OCI-LY7 (cell line): ENCODE data around the gene WDR91. TPM values are rescaled to one million over a fixed set of nuclear protein-coding genes. Genes with fewer than 3 reads are reported as not detected.

Source experiments
- BruUV-seq: library from RNA; stranded (reverse); fragments of 400-500 nt; replicated peaks from 2 replicates; lab custom pipeline; 2021; lab: Mats Ljungman, UMichigan
- CTCF ChIA-PET: fragments of 300-600 bp; sonication (Branson Sonifier 250); formaldehyde crosslinking; loops from one replicate; lab custom pipeline; 2022; ENCODE audit warnings: antibody characterized with exemption; ENCODE audit not compliant: unreplicated experiment; lab: Charles Lee
- POLR2A ChIA-PET: fragments of 300-600 bp; sonication (Branson Sonifier 250); formaldehyde crosslinking; loops from one replicate; lab custom pipeline; 2022; ENCODE audit warnings: antibody characterized with exemption; lab: Charles Lee
- DNase-seq: peaks from one replicate; pipeline ENCODE4 v3.0.0-alpha.2; 2015; ENCODE audit warnings: low spot score
- H2AFZ ChIP-seq: fragments of 200-600 bp; sonication (generic), shearing (Covaris generic); 2 replicates; pipeline ENCODE4 v1.6.1; 2014; ENCODE audit warnings: mild to moderate bottlenecking, antibody characterized with exemption, low read length, moderate library complexity
- H3K27ac ChIP-seq: fragments of 200-600 bp; sonication (generic); 2 replicates; pipeline ENCODE4 v1.5.1; 2014; ENCODE audit warnings: mixed run types, low read depth, mild to moderate bottlenecking, moderate library complexity, low read length, inconsistent platforms; ENCODE audit not compliant: poor library complexity, severe bottlenecking
- H3K36me3 ChIP-seq: fragments of 200-600 bp; sonication (generic); 2 replicates; pipeline ENCODE4 v1.6.1; 2014; ENCODE audit warnings: mild to moderate bottlenecking, antibody characterized with exemption, low read length, moderate library complexity, mixed read lengths; ENCODE audit not compliant: insufficient read depth
- H3K4me1 ChIP-seq: fragments of 200-600 bp; sonication (generic); 2 replicates; pipeline ENCODE4 v1.5.1; 2014; ENCODE audit warnings: mild to moderate bottlenecking, low read length; ENCODE audit not compliant: insufficient read depth, poor library complexity, severe bottlenecking
- H3K4me2 ChIP-seq: fragments of 200-600 bp; sonication (generic); 2 replicates; pipeline ENCODE4 v1.6.1; 2014; ENCODE audit warnings: mild to moderate bottlenecking, low read length
- H3K4me3 ChIP-seq: fragments of 200-600 bp; sonication (generic); 2 replicates; pipeline ENCODE4 v1.5.1; 2014; ENCODE audit warnings: mild to moderate bottlenecking, low read depth, low read length; ENCODE audit not compliant: poor library complexity, severe bottlenecking
- H3K79me2 ChIP-seq: fragments of 200-600 bp; sonication (generic); 2 replicates; pipeline ENCODE4 v1.6.1; 2016; ENCODE audit warnings: low read depth, mild to moderate bottlenecking, low read length, moderate library complexity, mixed read lengths; ENCODE audit not compliant: insufficient read depth
- H3K9me2 ChIP-seq: fragments of 200-600 bp; sonication (generic); 2 replicates; pipeline ENCODE4 v1.6.1; 2016; ENCODE audit warnings: mild to moderate bottlenecking, low read length, mixed read lengths; ENCODE audit not compliant: insufficient read depth
- H3K9me3 ChIP-seq: fragments of 200-600 bp; sonication (generic); 2 replicates; pipeline ENCODE4 v1.6.1; 2014; ENCODE audit warnings: mild to moderate bottlenecking, mixed run types, low read length, mixed read lengths
- H4K20me1 ChIP-seq: fragments of 200-600 bp; sonication (generic); 2 replicates; pipeline ENCODE4 v1.6.1; 2014; ENCODE audit warnings: mild to moderate bottlenecking, antibody characterized with exemption, low read length, moderate library complexity, mixed read lengths; ENCODE audit not compliant: insufficient read depth
- CTCF ChIP-seq: fragments of 200-600 bp; sonication (generic); conservative IDR thresholded peaks from 2 replicates; pipeline ENCODE4 v1.5.1; 2014; ENCODE audit warnings: mild to moderate bottlenecking, antibody characterized with exemption, low read length, moderate library complexity, mixed read lengths
- EZH2phosphoT487 ChIP-seq: fragments of 200-600 bp; sonication (generic); IDR thresholded peaks from 2 replicates; pipeline ENCODE4 v1.6.1; 2018; ENCODE audit warnings: low read depth, borderline replicate concordance, mild to moderate bottlenecking, mixed run types, antibody characterized with exemption, low read length, moderate library complexity, mixed read lengths
- intact Hi-C: fragments of 100-400 bp; cut with micrococcal nuclease; formaldehyde crosslinking; loops from one replicate; pipeline ENCODE4 v1.10.0; 2022; ENCODE audit not compliant: unreplicated experiment
- total RNA-seq, 2 experiments: library from RNA; depleted of rRNA in 1 of 2; stranded (reverse); fragments of >200 nt in 1 of 2; shearing (Covaris generic) in 1 of 2; gene quantifications; 2 replicates each; pipeline ENCODE4 v1.2.3, GENCODE V29; 2014 to 2022

The WDR91 gene
- total RNA-seq, 2 experiments from 2014 or later: 13.6 to 17.1 TPM

- H3K9me2 ChIP-seq: no peaks in the 10 kb centered on the region
- no peak for DNase-seq
- ChIA-PET POLR2A (interaction anchor here (0.5 to 1.1 kb wide), 4 partner anchors 9 to 1018 kb away, joined by 3 read pairs; no protein-coding TSS in a partner anchor), CTCF (interaction anchor here (0.5 to 0.6 kb wide), 2 partner anchors 438 to 456 kb away, joined by 3 read pairs; no protein-coding TSS in a partner anchor)
- TF ChIP-seq CTCF: no peak
- no peak for TF ChIP-seq EZH2phosphoT487
- H3K4me1 ChIP-seq: no peaks in the 10 kb centered on the region
- BruUV-seq: no TSS peak
- no peaks in the 10 kb centered on the region; the same call in 1 of the 2 replicates for H4K20me1 ChIP-seq
- no peak overlapping the region for H3K27ac ChIP-seq
- H3K4me2 ChIP-seq: no peak overlapping the region
- H3K79me2 ChIP-seq: no peaks in the 10 kb centered on the region
- peak overlapping the region; percentile 61 for H2AFZ ChIP-seq
- no peaks in the 10 kb centered on the region for H3K36me3 ChIP-seq
- no peaks in the 10 kb centered on the region for H3K9me3 ChIP-seq
- intact Hi-C loops: no loop called here
- H3K4me3 ChIP-seq: no peak overlapping the region
Observed at GRCh38 chr7:135253851-135254771, 42.8 kb upstream of the WDR91 start.

- no peak for DNase-seq
- no peak for TF ChIP-seq EZH2phosphoT487
- no peak for TF ChIP-seq CTCF
- Histone ChIP-seq H3K9me2 (no peaks in the 10 kb centered on the region), H3K4me2 (no peak overlapping the region), H3K36me3 (no peaks in the 10 kb centered on the region), H3K79me2 (no peaks in the 10 kb centered on the region), H3K4me3 (no peak overlapping the region), H2AFZ (no peak overlapping the region), H3K27ac (no peak overlapping the region), H3K4me1 (no peaks in the 10 kb centered on the region), H3K9me3 (no peaks in the 10 kb centered on the region), H4K20me1 (no peaks in the 10 kb centered on the region; the same call in 1 of the 2 replicates)
- ChIA-PET CTCF (no interaction called here), POLR2A (interaction anchor here (0.5 to 1.7 kb wide), 3 partner anchors 17 to 1157 kb away, joined by 3 to 7 read pairs (median 4); no protein-coding TSS in a partner anchor)
- intact Hi-C loops: no loop called here
- BruUV-seq: no TSS peak
Observed at GRCh38 chr7:135251496-135252391, 40.4 kb upstream of the WDR91 start.
